8988T (cell line): Measurements from ENCODE around the gene LHX3.

Experiments used
- DNase-seq: peaks from one replicate; pipeline ENCODE4 v3.0.0; 2011

LHX3 gene

DNA sequence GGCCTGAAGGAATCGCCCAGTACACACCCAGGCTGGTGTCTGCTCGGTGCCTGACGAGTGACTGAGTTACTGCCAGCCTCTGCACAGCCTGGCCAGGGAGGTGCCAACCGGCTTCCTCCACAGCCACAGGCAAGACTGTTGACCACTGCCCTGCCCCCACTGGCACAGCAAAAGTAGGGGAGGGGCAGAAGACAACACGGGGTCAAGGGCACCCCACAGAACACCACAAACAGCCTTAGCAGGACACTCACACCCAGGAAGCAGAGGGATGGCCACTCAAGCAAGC lies 722 bp upstream of the LHX3 start:
- no peak for DNase-seq

DNA sequence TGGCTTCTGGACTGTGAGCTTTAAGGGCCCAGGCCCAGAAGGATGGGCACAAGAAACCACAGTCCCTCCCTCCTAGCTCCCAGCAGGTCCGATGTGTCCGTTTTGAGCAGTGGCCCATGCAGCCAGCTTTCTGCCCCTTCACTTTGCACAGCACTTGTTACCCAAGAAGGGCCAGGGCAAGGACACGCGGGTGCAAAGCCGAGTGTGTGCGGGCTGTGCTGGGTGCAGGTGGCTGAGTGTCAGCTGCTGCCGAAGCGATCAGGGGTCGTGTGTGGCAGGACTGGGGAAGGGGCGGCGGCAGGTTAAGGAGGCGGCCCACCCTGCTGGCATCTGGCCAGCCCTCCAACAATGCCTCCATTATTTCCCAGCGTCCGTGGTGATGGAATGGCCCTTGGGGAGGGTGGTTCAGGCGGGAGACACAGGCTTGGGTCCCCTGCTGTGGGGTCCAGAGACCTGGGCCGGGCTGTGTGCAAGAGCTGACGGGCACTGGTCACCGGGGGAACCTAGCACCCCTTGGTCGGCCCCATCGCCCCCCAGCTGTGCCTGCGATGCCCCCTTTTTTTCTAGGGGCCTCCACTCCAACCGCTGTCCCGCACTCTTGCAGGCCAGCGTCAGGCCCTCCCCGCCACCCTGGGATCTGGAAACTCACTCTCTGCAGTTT lies 653 bp downstream of the LHX3 start:
- DNase-seq: peak; percentile 70

DNA sequence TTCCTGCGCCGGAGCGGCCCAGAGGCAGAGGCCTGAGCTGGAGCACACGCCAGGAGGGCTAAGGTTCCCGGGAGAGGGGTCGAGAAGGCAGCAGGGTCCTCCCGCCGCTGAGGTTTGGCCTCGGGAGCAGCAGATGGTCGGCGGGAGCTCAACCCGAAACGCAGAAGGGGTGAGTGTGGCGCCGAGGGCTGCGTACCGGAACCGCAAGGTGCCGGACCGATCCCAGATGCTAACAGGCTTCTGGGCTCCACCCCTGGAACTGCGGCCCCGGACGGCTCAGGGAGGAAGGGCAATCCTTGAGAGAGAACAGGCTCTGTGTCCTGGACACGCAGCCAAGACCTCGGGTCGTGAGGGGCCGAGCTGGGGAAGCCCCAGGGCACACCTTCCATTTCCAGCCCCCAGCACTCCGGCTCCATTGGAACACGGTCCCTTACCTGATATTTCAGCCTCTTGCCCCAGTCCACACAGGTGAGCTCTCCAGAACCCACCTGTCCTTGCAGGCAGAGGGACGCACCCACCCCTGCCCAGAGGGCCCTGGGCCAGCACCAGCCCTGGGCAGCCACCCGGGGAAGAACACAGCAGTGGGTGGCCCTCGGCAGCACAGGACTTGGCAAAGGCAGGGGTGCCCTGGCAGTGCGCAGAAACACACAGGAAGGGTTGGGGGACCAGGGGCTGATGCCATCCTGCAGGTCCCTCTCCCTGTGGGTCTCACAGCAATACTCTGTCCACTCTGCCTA lies 1.4 kb downstream of the LHX3 start:
- no peak for DNase-seq

DNA sequence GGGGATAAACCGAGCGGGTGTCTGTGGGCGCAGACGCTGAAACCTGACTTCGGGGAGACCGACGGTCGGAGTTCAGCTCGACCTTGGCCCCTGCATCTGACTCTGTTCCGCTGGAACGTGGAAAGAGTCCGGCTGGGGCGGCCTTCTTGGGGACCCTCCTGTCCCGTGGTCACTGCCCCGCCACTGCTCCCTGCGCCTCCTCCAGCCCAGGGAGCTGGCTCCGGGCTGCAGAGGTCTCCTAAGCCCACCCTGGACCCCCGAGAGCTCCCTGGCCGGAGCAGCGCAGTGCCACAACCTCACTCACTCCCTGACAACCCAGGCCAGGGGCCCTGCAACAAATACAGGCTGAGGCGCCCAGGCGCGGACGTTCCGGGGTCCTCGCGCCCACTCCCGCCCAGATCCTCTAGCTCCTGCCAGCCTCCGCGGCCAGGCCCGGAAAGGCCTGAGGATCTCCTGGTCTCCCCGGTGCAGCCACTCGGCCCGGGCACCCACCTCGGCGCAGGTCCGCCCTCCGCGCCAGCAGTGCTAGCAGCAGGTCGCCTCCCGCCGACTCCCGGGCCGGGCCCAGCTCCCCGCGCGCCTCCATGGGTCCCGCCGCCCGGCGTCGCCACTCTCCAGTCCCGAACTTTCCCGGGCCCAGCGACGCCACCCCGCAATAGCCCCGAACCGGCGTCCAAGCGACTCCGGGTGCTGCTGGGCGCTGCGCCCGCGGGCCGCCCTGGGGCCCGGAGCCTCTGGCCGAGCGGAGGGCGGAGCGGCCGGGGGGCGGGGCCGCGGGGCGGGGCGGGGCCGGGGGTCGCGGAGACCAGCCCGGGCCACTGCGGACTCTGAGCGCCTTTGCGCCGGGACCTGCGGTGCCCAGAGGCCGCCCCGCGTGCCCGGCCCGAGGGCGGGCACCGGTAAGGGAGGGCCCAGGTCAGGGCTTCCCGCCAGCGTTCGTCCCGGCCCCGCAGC lies 2.2 kb downstream of the LHX3 start:
- DNase-seq: no peak

DNA sequence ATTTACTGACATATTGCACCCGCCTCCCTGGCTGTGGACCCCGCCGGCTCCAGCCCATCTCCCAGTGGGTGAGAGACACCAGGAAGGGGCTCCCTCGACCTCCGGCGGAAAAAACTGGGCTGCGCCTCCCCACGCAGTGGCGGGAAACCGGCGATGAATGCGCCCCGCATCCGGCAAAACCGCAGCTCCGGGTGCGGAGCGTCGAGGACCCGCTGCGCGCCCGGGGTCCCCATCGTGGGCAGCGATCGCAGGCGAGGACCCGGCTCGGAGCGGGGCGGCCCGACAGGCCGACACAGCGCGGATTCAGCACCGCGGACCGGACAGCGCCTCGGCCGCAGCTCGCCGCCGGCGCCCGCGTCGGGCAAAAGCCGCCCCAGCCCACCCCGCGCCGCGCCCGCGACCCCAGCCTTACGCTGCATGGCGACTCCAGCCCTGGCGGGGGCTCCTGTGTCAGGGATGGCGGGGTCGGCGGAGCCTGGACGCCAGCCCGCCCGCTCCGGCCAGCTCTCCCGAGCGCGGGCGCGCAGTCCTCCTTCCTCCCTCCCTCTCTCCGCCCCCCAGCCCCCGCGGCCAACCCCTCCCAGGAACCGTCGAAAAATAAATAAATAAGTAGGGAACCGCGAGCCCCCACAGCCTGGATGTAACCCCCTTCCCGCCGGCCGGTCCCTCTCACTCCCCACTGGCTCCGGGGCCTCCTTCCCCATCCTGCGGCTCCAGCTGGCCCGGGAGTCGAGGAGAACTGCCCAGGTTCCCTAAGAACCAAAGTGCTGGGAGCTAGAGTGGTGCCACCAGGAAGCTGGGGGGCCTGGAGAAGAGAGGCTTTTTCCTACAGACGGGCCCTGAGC lies 3.1 kb downstream of the LHX3 start:
- DNase-seq: no peak

DNA sequence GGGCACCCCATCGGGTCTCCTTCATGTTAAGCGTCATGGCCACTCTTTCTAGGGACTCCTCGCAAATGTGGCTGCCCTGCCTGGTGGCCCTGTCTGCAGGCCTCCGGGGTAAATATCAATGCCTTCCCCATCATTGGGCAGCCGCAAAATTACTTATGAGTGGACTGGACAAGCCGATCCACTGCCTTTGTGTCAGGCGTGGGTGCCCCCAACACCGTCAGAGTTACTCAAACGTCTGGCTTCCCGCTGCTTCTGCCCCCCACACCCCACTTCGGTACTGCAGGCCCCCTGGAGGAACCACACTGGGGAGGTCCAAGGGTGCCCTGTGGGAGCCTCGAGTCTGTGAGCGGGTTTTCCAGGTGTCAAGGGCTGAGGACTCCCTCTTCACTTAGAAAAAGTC lies 3.8 kb downstream of the LHX3 start:
- DNase-seq: no peak

DNA sequence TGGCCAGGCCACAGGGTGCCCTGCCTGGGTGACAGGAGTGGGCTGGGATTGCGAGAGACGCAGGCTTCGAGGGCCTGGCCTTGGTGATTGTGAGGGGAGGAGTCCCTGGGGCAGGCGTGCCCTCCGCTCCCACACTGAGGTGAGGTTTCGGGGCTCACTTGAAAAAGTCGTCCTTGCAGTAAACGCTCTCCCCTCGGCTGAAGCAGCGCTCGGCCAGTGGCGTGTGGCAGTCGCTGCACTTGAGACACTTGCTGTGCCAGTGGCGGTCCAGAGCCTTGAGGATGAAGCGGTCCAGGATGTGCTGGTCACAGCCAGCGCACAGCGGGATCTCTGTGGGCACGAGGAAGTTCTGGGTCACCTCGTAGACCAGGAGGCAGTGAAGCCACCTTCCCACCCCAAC lies 4.5 kb downstream of the LHX3 start:
- no peak for DNase-seq

DNA sequence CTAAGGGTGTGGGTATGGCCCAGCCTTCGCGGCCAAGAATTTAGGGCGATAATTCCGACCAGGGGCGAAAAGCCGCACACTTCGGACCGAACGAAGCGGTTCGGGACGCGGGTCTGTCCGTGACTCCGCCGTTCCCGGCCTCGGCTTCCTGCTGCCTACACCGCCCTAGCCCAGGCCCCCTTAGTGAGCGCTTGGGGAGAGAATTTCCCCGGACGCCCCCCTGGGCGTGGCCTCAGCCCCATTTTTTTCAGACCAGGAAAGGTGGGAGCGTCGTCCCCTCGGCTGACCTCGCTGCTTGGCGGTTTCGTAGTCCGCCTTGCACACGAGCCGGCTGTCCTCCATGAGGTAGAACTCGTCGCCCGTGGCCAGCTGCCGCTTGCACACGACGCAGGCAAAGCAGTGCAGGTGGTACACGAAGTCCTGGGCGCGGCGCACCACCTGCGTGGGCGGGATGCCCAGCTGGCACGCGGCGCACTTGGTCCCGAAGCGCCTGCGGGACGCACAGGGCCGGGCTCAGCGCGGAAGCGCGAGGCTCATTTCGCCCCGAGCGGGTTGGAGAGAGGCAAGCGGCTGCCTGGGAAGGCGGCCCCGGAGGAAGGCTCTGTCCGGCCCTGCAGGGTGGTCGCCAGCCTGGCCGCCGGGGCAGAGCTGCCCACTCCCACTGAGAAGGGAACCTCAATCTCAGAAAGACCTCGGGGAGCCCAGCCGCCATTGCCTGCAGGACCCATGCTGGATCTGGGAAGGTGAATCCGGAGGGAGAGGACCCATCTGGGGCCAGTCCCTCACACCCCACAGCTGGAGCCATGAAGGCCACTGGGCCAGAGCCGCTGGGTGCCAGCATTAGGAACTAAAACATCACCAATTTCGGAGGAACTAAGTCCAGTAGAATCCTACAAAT lies 5.3 kb downstream of the LHX3 start:
- no peak for DNase-seq

DNA sequence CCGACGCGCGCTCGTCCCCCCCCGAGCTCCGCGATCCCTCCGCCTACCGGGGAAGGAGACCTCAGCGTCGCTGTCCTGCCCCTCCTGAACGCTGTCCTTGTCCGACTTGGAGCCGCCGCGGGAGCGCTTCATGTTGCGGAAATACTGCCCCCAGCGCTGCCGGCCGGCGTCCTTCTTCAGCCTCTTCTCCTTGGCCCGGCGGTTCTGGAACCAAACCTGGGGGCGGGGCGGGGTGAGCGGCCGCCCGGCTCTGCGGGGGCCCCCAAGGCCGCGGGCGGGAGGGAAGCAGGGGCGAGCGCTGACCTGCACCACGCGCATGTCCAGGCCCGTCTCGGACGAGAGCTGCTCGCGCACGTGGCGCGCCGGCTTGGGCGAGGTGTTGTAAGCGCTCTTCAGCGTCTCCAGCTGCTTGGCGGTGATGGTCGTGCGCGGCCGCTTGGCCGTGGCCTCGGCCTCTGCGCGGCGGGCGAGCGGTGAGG lies 6.3 kb downstream of the LHX3 start:
- no peak for DNase-seq

DNA sequence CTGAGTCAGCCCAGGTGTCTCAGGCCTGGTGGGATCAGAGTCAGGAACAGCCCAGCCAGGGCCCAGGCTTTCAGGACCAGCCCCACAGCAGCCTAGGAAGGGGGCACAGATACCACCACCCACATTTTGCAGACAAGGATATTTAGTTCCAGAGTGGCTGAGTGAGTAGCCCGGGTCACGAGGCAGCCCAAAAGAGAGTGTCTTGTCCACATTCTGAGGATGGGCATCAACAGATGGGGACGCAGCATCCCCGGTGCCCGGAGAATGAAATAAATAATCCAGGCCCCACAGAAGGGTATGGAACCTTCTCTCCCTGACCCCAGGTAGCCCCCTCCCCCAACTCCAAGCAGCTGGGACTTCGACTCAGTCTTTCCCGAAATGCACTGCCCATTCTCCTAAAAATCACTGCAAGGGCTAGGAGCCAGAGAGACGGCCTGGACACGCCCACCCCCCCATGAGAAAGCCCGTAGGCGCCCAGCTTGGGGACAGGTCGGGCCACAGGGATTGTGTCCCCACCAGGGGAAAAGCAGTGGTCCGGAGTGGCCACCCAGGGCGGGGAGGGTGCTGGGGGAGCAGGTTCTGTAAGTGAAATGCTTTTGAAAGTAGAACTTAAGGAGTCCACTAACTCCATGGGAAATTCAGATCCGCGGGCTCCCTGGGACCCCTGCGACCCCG lies 6.9 kb downstream of the LHX3 start:
- no peak for DNase-seq

DNA sequence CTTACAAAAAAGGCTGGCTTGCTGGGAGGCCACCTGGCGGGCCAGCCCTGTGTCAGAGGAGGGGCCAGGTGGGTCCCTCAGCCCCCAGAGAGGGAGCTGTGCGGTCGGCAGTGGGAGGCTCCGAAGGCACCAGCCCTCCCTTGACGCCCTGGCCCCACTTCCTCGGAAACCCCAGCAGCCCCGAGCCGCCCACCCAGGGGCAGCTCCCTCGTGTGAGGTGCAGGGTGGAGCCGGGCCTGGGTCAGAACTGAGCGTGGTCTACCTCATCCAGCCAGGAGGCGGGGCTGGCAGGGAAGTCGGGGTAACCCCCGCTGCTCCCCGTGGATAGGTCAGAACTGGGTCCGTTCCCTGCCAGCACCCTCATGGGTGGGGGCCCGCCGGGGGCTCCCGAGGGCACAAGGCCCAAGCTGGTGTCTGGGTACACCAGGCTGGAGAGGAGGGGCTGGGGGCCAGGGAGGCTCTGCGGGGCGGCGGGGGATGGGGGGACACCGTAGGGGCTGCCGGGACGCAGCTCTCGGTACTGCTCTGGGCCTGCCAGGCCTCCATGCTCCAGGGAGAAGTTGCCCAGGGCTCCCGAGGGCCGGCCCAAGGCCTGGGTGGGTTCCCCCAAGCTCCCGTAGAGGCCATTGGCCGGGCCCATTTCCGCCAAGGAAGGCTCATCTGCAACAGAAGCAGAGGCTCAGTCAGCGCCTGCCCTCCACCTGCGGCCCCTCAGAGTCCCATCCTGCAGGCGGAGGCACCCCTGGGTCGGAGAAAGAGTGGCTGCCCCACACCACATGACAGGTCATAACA lies 7.6 kb downstream of the LHX3 start:
- DNase-seq: no peak

DNA sequence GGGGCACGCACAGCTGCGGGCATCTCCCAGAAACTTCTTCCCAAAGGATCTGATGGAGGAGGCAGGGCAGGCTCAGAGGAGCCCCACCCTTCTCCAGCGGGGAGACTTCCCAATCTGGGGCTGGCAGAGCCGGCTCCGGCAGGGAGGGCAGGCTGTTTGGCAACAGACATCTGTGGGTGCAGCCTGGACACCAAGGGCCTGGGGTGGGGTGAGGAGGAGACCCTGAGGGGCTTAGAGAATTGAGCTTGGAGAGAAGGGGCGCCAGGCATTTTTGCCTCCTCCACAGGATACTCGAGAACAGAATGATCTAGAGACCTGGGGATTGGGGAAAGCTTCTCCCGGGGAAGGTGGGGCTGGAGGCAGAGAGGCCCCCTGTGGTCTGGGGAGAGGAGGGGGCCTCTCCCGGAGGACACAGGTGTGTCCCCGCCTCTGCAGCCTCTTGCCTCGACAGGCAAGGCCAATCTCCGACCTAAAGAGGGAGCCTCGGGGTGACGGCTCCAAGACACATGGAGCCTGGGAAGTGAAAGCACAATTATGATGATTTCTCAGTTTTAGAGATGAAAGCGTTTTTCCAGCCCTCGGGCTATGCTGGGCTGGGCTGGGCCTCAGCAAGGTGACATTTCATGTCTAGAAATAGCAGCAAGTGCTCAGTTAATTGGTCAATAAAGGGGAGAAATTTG lies 8.4 kb downstream of the LHX3 start:
- no peak for DNase-seq

DNA sequence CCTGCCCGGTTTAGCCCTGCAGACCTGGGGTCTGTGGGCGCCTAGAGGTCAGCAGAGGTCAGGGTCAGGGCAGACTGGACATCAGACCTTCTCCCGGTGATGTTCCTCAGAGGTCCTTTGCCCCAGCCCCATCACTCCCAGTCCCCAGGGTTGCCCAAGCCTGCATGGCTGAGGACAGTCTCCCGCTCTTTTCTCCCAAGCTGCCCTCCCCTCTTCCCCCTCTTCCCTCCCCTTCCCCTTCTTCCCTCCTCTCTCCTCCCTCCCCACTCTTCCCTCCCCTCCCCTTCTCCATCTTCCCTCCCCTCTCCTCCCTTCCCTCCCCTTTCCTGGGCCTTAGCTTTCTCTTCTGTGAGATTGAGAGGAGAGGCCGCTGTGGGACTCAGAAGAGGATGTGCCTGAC lies 10.4 kb downstream of the LHX3 start:
- no peak for DNase-seq

DNA sequence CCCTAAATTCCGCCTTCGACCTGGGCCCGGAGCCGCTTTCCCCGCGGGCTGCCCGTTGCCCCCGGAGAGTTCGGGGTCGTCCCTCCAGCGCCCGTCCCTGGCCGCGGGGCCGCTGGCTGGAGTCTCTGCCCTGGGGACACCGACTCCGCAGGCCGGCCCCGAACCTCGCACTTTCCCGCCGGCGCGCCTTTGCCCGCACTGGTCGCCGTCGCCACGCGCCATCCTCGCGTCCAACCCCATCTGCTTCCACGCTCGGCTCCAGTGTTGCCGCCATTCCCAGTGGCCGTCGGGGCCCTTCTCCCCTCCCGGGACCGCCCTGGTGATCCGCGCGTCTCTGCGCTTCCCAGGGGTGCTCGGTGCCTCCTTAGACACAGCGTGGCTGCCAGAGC lies 11.0 kb downstream of the LHX3 start:
- no peak for DNase-seq

DNA sequence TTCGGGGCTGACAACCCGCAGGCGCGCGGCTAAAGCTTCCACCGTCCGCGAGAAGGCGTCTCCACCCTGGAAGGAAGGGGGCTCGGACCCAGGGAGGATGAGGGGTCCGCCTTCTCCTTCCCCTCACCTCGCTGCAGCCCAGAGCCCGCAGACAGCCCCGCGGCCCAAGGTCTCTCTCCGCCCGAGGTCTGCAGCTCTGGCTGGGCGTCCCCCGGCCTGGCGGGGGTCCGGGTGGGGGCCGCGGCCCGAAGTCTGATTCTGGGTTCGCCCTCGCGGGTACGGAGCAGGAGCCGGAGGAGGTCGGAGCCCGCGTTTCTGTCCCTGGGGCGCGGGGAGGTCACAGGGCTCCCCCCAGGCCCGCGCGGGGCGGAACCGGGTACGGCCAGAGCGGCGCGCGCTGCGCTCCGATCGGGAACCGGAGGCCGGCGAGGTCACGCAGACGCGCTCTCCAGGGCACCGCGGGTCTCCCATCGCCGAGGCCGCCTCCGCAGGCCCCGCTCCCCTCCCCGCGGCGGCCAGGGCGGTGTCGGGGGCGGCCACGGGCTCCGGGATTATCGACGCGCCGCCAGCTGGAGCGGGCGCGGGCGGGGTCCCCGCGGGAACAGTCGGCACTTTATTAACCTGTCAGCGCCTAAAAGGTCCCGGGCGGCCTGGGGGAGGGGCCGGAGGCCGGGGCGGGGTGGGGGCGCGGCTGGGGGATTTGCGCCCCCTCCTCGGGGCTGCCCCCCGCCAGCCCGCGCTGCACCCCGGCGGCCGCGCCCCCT lies 11.6 kb downstream of the LHX3 start:
- no peak for DNase-seq

DNA sequence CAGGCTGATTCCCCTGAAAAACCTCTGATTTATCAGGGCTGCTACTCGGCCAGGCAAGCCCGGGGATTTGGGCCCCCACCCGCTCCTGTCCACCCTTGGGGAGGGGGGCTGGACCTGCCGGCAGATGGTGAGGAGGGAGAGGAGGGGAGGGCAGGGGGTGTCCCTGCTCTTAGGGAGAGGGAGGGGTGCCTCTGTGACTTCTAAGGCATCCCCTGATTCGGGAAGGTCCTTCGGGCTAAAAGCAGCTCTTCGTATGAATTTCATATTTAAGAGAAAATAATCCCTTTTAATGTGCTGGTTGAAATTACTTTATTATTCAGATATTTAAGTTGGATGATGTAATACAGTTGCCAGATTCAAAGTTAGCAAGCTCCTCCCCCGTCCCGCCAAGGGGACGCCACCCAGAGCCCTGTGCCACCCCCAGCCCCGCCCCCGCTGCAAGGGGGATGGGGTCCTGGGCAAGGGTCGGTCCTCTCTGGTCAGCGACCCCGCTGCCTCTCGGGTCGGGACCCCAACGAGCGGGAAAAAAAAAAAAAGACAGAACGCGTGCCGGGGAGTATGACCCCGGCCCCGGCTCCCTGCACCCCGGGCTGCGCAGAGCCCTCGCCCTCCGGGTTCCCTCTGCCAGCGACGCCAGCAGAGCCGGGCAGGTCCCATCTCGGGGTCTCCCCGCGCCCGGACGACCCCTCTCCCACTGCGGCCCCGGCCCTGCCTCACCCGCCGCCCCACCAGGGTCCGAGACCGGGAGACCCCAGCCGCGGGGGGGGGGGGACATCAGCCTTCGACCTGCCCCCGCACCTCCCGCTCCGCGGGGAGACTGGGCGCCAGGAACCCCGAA lies 12.4 kb downstream of the LHX3 start:
- no peak for DNase-seq

DNA sequence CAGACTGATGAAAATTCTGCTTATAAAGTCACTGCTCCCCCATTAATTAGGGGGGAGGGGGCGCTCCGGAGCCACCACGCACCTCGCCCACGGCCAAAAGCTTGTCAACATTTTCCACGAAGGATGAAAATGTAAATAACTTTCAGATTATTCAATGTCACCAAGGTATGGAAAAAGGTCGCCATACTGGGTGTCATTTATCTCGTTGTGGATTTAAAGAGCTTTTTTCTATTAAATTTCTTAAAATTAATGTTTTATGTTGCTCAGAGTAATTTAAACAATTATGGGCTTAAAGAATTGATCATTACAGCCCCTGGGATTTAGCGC lies 13.0 kb downstream of the LHX3 start:
- no peak for DNase-seq
